H9 (cell line): ENCODE measurements around the gene ENPP6. TPM values are rescaled to one million over a fixed set of nuclear protein-coding genes. Genes with fewer than 3 reads are reported as not detected.

ENCODE experiments used
- DNase-seq: peaks from one replicate; pipeline ENCODE4 v3.0.0-alpha.2; 2017
- H2AFZ ChIP-seq: one replicate; pipeline ENCODE4 v1.6.1; 2013; ENCODE audit warnings: mild to moderate bottlenecking, low read length, control low read depth, moderate library complexity
- H2AK5ac ChIP-seq: 2 replicates; pipeline ENCODE4 v1.6.1; 2013; ENCODE audit warnings: low read length, control low read depth, mixed read lengths; ENCODE audit not compliant: insufficient read length
- H2BK120ac ChIP-seq: one replicate; pipeline ENCODE4 v1.6.1; 2013; ENCODE audit warnings: low read depth, mild to moderate bottlenecking, low read length, control low read depth, inconsistent platforms; ENCODE audit not compliant: poor library complexity, severe bottlenecking
- H2BK12ac ChIP-seq: 2 replicates; pipeline ENCODE4 v1.6.1; 2013; ENCODE audit warnings: low read length, control low read depth, mixed read lengths, low read depth; ENCODE audit not compliant: insufficient read length
- H2BK15ac ChIP-seq: 2 replicates; pipeline ENCODE4 v1.6.1; 2013; ENCODE audit warnings: low read depth, low read length, control low read depth
- H2BK20ac ChIP-seq: one replicate; pipeline ENCODE4 v1.6.1; 2013; ENCODE audit warnings: low read depth, mild to moderate bottlenecking, low read length, control low read depth, inconsistent platforms; ENCODE audit not compliant: poor library complexity, severe bottlenecking
- H2BK5ac ChIP-seq: 2 replicates; pipeline ENCODE4 v1.6.1; 2013; ENCODE audit warnings: low read length, control low read depth, mixed read lengths; ENCODE audit not compliant: insufficient read length
- H3K14ac ChIP-seq: 2 replicates; pipeline ENCODE4 v1.6.1; 2013; ENCODE audit warnings: low read length, control low read depth; ENCODE audit not compliant: insufficient read depth
- H3K18ac ChIP-seq: 2 replicates; pipeline ENCODE4 v1.6.1; 2013; ENCODE audit warnings: low read depth, mild to moderate bottlenecking, mixed read lengths, low read length, control low read depth; ENCODE audit not compliant: insufficient read length
- H3K23ac ChIP-seq: 2 replicates; pipeline ENCODE4 v1.6.1; 2013; ENCODE audit warnings: low read length, control low read depth, mixed read lengths, low read depth; ENCODE audit not compliant: insufficient read length
- H3K23me2 ChIP-seq: 2 replicates; pipeline ENCODE4 v1.6.1; 2013; ENCODE audit warnings: low read depth, mild to moderate bottlenecking, mixed read lengths, low read length, control low read depth; ENCODE audit not compliant: insufficient read length, poor library complexity, severe bottlenecking
- H3K27ac ChIP-seq: 2 replicates; pipeline ENCODE4 v1.5.1; 2013; ENCODE audit warnings: low read length, control low read depth, mixed read lengths, low read depth; ENCODE audit not compliant: insufficient read length
- H3K27me3 ChIP-seq: 2 replicates; pipeline ENCODE4 v1.6.1; 2013; ENCODE audit warnings: low read length, control low read depth, inconsistent platforms; ENCODE audit not compliant: insufficient read depth
- H3K4ac ChIP-seq: 2 replicates; pipeline ENCODE4 v1.6.1; 2013; ENCODE audit warnings: low read depth, mild to moderate bottlenecking, control low read depth, inconsistent platforms, low read length, moderate library complexity
- H3K4me1 ChIP-seq: 2 replicates; pipeline ENCODE4 v1.6.1; 2013; ENCODE audit warnings: low read length, control low read depth, inconsistent platforms; ENCODE audit not compliant: insufficient read depth
- H3K4me2 ChIP-seq: 2 replicates; pipeline ENCODE4 v1.6.1; 2013; ENCODE audit warnings: low read length, control low read depth, mixed read lengths; ENCODE audit not compliant: insufficient read length, insufficient read depth
- H3K56ac ChIP-seq: 2 replicates; pipeline ENCODE4 v1.6.1; 2013; ENCODE audit warnings: low read depth, mild to moderate bottlenecking, mixed read lengths, low read length, control low read depth; ENCODE audit not compliant: insufficient read length
- H3K79me1 ChIP-seq: 2 replicates; pipeline ENCODE4 v1.6.1; 2013; ENCODE audit warnings: low read depth, mild to moderate bottlenecking, moderate library complexity, low read length, control low read depth, inconsistent platforms; ENCODE audit not compliant: insufficient read depth, poor library complexity, severe bottlenecking
- H3K79me2 ChIP-seq: 2 replicates; pipeline ENCODE4 v1.6.1; 2013; ENCODE audit warnings: low read length, control low read depth, inconsistent platforms; ENCODE audit not compliant: insufficient read depth
- H3K9ac ChIP-seq: 2 replicates; pipeline ENCODE4 v1.6.1; 2013; ENCODE audit warnings: low read length, control low read depth, mixed read lengths; ENCODE audit not compliant: insufficient read length; ENCODE audit errors: extremely low read depth
- H3K9me3 ChIP-seq: one replicate; pipeline ENCODE4 v1.6.1; 2013; ENCODE audit warnings: low read depth, low read length, inconsistent platforms; ENCODE audit not compliant: control insufficient read depth
- H3T11ph ChIP-seq: one replicate; pipeline ENCODE4 v1.6.1; 2013; ENCODE audit warnings: mild to moderate bottlenecking, low read length, control low read depth, inconsistent platforms
- H4K20me1 ChIP-seq: one replicate; pipeline ENCODE4 v1.6.1; 2013; ENCODE audit not compliant: control insufficient read depth, insufficient read length, insufficient read depth
- H4K5ac ChIP-seq: 2 replicates; pipeline ENCODE4 v1.6.1; 2013; ENCODE audit warnings: low read depth, mild to moderate bottlenecking, mixed read lengths, low read length, control low read depth; ENCODE audit not compliant: insufficient read length
- H4K8ac ChIP-seq: replicated peaks from 2 replicates; pipeline ENCODE4 v1.6.1; 2013; ENCODE audit warnings: low read length, control low read depth, mixed read lengths, low read depth; ENCODE audit not compliant: insufficient read length
- H4K91ac ChIP-seq: 2 replicates; pipeline ENCODE4 v1.6.1; 2013; ENCODE audit warnings: low read depth, mild to moderate bottlenecking, moderate library complexity, mixed read lengths, low read length, control low read depth; ENCODE audit not compliant: insufficient read length
- H3K27ac Mint-ChIP-seq, 3 experiments: 2 replicates in 2 of 3; 3 replicates in 1 of 3; pipeline ENCODE4 v1.8.0; 2020 to 2021; ENCODE audit warnings: mixed read lengths in 3 of 3, mild to moderate bottlenecking in 1 of 3, moderate library complexity in 1 of 3
- H3K27me3 Mint-ChIP-seq: 2 replicates; pipeline ENCODE4 v1.8.0; 2021; ENCODE audit warnings: low read depth, mild to moderate bottlenecking, moderate library complexity, mixed read lengths
- H3K36me3 Mint-ChIP-seq, 3 experiments: 2 replicates in 2 of 3; 3 replicates in 1 of 3; pipeline ENCODE4 v1.8.0; 2020 to 2021; ENCODE audit warnings: low read depth in 3 of 3, mixed read lengths in 3 of 3; ENCODE audit not compliant: insufficient read depth in 1 of 3
- H3K4me1 Mint-ChIP-seq, 2 experiments: 2 replicates each; pipeline ENCODE4 v1.8.0; 2020; ENCODE audit warnings: mixed read lengths in 2 of 2
- H3K4me3 Mint-ChIP-seq, 2 experiments: 2 replicates in 1 of 2; 3 replicates in 1 of 2; pipeline ENCODE4 v1.8.0; 2020 to 2021; ENCODE audit warnings: mild to moderate bottlenecking in 2 of 2, mixed read lengths in 2 of 2, moderate library complexity in 1 of 2
- H3K9me3 Mint-ChIP-seq, 2 experiments: 2 replicates in 1 of 2; 3 replicates in 1 of 2; pipeline ENCODE4 v1.8.0; 2020; ENCODE audit warnings: mild to moderate bottlenecking in 2 of 2, mixed read lengths in 2 of 2, moderate library complexity in 1 of 2
- WGBS: extraction: QIAGEN DNeasy Blood & Tissue Kit; methylation state at CpG from one replicate; pipeline ENCODE4 v1.1.7; 2013; ENCODE audit warnings: missing lambda C conversion rate, low lambda C conversion rate, mixed read lengths; ENCODE audit not compliant: insufficient read length; ENCODE audit errors: extremely low coverage; 5-methylcytosine and 5-hydroxymethylcytosine counted together
- total RNA-seq: library from RNA; stranded (reverse); gene quantifications from 2 replicates; pipeline ENCODE4 v1.2.1, GENCODE V29; 2021
- TF ChIP-seq, protein P1 (sequence below): fragments of 200-600 bp; sonication (generic); conservative IDR thresholded peaks from 3 replicates; pipeline ENCODE4 v1.8.0; 2021; ENCODE audit warnings: antibody characterized with exemption, mild to moderate bottlenecking

ENPP6 gene
- total RNA-seq, 1 experiment from 2014 or later, result not detected

GRCh38 chr4:184251670-184251980 is 34.0 kb upstream of the ENPP6 start:
- H3K9me3 ChIP-seq, result peaks cover 10% of the 10 kb centered on the region
- no peak overlapping the region for H2AK5ac ChIP-seq
- no peaks in the 10 kb centered on the region for H3K23me2 ChIP-seq
- no peak overlapping the region for H2BK20ac ChIP-seq
- Mint-ChIP-seq H3K27me3 (peaks cover 3% of the 10 kb centered on the region; the same call in 1 of the 2 replicates), H3K27ac (no peak overlapping the region), H3K4me1 (peaks cover 0 to 3% of the 10 kb centered on the region in 2 experiments; a peak in 2 of 4 replicates), H3K9me3 (peaks cover 17 to 22% of the 10 kb centered on the region in 2 experiments), H3K4me3 (no peak overlapping the region), H3K36me3 (peaks cover 2 to 18% (median 4%) of the 10 kb centered on the region in 3 experiments; a peak in 6 of 7 replicates)
- H2AFZ ChIP-seq, result no peak overlapping the region
- no peaks in the 10 kb centered on the region for H3K27me3 ChIP-seq
- no peak overlapping the region for H3K4me2 ChIP-seq
- no peak overlapping the region for H3K4ac ChIP-seq
- no peak overlapping the region for H3K9ac ChIP-seq
- H3K14ac ChIP-seq, result no peak overlapping the region
- H2BK15ac ChIP-seq, result no peak overlapping the region
- no peak overlapping the region for H4K91ac ChIP-seq
- H3K4me1 ChIP-seq, result no peaks in the 10 kb centered on the region
- H3K23ac ChIP-seq, result no peak overlapping the region
- TF ChIP-seq, protein P1, sequence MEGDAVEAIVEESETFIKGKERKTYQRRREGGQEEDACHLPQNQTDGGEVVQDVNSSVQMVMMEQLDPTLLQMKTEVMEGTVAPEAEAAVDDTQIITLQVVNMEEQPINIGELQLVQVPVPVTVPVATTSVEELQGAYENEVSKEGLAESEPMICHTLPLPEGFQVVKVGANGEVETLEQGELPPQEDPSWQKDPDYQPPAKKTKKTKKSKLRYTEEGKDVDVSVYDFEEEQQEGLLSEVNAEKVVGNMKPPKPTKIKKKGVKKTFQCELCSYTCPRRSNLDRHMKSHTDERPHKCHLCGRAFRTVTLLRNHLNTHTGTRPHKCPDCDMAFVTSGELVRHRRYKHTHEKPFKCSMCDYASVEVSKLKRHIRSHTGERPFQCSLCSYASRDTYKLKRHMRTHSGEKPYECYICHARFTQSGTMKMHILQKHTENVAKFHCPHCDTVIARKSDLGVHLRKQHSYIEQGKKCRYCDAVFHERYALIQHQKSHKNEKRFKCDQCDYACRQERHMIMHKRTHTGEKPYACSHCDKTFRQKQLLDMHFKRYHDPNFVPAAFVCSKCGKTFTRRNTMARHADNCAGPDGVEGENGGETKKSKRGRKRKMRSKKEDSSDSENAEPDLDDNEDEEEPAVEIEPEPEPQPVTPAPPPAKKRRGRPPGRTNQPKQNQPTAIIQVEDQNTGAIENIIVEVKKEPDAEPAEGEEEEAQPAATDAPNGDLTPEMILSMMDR, result no peak
- no peak overlapping the region for H2BK5ac ChIP-seq
- no peaks in the 10 kb centered on the region for H4K20me1 ChIP-seq
- no CpG with 5 or more reads among the region's 3 CpGs for WGBS
- H4K8ac ChIP-seq, result no peak overlapping the region
- H3T11ph ChIP-seq, result no peak overlapping the region
- no peak overlapping the region for H3K18ac ChIP-seq
- no peak overlapping the region for H2BK12ac ChIP-seq
- no peaks in the 10 kb centered on the region for H3K79me2 ChIP-seq
- H3K79me1 ChIP-seq, result no peaks in the 10 kb centered on the region
- no peak for DNase-seq
- H4K5ac ChIP-seq, result no peak overlapping the region
- no peak overlapping the region for H3K27ac ChIP-seq
- no peak overlapping the region for H3K56ac ChIP-seq
- H2BK120ac ChIP-seq, result no peak overlapping the region
